Ascending aorta (tissue), 2 donors: Measurements from ENCODE around the gene MMP1. TPM values are rescaled to one million over a fixed set of nuclear protein-coding genes. Genes with fewer than 3 reads are reported as not detected.

Experiments used
- DNase-seq, 2 donors: peaks; one replicate each; pipeline ENCODE4 v3.0.0-alpha.2; 2019; ENCODE audit warnings: low spot score in 2 of 2
- H3K27ac ChIP-seq, 2 donors: fragments of 200-600 bp; sonication (generic); one replicate each; pipeline ENCODE4 v1.5.1; 2016 to 2017; ENCODE audit warnings: mild to moderate bottlenecking in 1 of 2
- H3K27me3 ChIP-seq: fragments of 200-600 bp; sonication (generic); one replicate; pipeline ENCODE4 v1.5.1; 2017
- H3K36me3 ChIP-seq, 2 donors: fragments of 200-600 bp; sonication (generic); one replicate each; pipeline ENCODE4 v1.5.1; 2016
- H3K4me1 ChIP-seq, 2 donors: fragments of 200-600 bp; sonication (generic); one replicate each; pipeline ENCODE4 v1.5.1; 2016 to 2017; ENCODE audit warnings: mild to moderate bottlenecking in 1 of 2
- H3K4me3 ChIP-seq, 2 donors: fragments of 200-600 bp; sonication (generic); one replicate each; pipeline ENCODE4 v1.5.1; 2016 to 2017; ENCODE audit warnings: mild to moderate bottlenecking in 1 of 2
- H3K9me3 ChIP-seq, 2 donors: fragments of 200-600 bp; sonication (generic); one replicate each; pipeline ENCODE4 v1.5.1; 2016
- intact Hi-C: fragments of 100-400 bp; cut with DNase I; formaldehyde crosslinking; loops from one replicate; pipeline ENCODE4 v1.15.1; 2023
- total RNA-seq: library from RNA; depleted of rRNA; stranded (reverse); fragments of >200 nt; gene quantifications from one replicate; pipeline ENCODE4 v1.1.0, GENCODE V29; 2016
- TF ChIP-seq, protein P1 (sequence below), 3 experiments: fragments of 200-600 bp in 2 of 3; fragments of 450-650 bp in 1 of 3; sonication (generic) in 2 of 3; IDR thresholded peaks; one replicate each; pipeline ENCODE4 v1.5.1; 2016 to 2019; ENCODE audit warnings: antibody characterized with exemption in 3 of 3, mild to moderate bottlenecking in 1 of 3, moderate library complexity in 1 of 3

MMP1 gene
- total RNA-seq, 1 donor from 2014 or later: not detected

DNA sequence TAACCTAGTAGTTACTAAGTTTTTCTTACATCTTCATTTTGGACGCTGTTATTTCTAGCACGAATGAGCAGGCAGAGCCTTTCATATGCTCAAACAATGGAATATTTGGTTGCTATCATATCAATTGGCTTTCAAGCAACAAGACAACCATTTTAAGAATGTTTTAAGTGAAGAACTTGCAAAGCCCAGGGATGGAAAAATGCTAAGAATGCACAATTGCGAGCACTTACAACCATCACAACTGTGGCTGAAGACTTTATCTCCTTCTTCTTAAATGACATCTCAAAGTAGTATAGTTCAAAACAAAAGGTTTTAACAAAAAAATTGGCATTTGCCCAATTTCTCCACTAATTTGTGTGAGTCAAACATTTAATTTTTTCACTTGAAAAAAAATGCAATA lies 8.3 kb upstream of the MMP1 start:
- intact Hi-C loops: no loop called here
- no peak for DNase-seq
- no peaks in the 10 kb centered on the region for H3K4me1 ChIP-seq
- no peaks in the 10 kb centered on the region for H3K9me3 ChIP-seq
- no peak overlapping the region for H3K4me3 ChIP-seq
- TF ChIP-seq, protein P1, sequence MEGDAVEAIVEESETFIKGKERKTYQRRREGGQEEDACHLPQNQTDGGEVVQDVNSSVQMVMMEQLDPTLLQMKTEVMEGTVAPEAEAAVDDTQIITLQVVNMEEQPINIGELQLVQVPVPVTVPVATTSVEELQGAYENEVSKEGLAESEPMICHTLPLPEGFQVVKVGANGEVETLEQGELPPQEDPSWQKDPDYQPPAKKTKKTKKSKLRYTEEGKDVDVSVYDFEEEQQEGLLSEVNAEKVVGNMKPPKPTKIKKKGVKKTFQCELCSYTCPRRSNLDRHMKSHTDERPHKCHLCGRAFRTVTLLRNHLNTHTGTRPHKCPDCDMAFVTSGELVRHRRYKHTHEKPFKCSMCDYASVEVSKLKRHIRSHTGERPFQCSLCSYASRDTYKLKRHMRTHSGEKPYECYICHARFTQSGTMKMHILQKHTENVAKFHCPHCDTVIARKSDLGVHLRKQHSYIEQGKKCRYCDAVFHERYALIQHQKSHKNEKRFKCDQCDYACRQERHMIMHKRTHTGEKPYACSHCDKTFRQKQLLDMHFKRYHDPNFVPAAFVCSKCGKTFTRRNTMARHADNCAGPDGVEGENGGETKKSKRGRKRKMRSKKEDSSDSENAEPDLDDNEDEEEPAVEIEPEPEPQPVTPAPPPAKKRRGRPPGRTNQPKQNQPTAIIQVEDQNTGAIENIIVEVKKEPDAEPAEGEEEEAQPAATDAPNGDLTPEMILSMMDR (IDR thresholded peaks at IDR 0.05): no peak
- H3K27ac ChIP-seq: no peak overlapping the region
- no peaks in the 10 kb centered on the region for H3K27me3 ChIP-seq
- H3K36me3 ChIP-seq: no peaks in the 10 kb centered on the region

DNA sequence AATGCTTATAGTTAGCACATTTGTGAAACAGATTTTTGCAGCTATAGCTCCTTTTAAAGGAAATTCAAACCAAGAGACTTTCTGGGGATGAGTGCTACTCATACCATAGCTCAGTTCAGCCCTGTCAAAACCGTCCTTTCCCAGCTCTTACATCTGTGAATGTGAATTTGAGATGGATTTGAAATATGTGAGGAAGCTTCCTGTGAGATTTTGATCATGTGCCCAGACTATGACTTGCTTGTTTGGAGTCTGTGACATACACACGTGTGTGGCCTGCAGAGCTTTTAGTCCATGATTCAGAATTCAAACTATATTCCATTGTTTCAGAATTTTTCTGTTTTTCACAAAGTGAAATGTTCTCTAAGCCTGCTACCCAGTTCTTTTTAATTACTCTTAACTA lies 4.4 kb upstream of the MMP1 start:
- intact Hi-C loops: no loop called here
- no peak overlapping the region for H3K4me3 ChIP-seq
- H3K9me3 ChIP-seq: no peaks in the 10 kb centered on the region
- no peaks in the 10 kb centered on the region for H3K4me1 ChIP-seq
- H3K27me3 ChIP-seq: no peaks in the 10 kb centered on the region
- TF ChIP-seq, protein P1 (IDR thresholded peaks at IDR 0.05): no peak
- H3K27ac ChIP-seq: no peak overlapping the region
- no peaks in the 10 kb centered on the region for H3K36me3 ChIP-seq
- no peak for DNase-seq

DNA sequence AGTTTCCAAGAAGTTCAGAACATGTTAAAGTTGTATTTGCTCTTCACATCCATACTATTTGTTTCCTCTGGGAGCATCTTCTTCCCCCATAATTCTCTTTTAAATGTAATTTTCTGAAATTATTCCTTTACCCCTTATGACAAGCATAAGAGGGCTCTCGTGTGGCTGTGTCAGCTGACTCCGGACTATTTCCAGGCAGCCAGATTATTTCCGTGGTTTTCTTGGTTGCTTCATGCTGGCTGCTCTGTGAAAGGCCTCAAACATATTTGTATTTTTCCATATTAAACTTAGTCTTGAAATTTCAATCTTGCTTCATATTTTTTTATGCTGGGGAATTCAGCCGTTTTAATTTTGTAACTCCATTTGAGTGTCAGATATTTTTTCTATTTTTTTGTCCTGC lies 2.8 kb upstream of the MMP1 start:
- no peak overlapping the region for H3K4me3 ChIP-seq
- intact Hi-C loops: no loop called here

DNA sequence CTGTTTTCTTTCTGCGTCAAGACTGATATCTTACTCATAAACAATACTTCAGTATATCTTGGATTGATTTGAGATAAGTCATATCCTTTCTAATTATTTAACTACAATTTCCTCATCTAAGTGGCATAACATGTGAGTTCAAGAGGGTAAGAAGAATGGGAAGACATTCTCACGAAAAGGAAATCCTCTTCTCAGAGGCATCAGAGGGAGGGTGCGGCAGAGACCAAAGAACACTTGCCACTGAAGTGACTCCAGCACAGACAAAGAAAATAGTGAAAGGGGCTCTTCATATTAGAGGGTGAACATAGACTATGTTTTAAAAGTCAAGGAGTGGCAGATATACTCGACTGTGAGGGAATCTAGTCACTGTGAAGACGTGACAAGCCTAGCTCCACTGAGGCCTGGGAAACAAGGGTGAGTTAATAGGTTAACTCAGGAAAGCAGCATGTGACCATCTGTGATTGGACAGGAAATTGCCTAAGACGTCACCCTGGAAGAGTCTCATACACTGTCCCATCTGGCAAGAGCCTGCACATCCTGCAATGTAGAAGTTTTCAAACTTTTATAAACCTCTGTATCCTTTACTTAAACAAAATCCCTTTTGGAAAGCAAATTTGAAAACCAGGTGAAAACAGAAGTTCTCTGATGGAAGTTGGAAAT lies 1.9 kb upstream of the MMP1 start:
- TF ChIP-seq, protein P1 (IDR thresholded peaks at IDR 0.05): no peak
- no peaks in the 10 kb centered on the region for H3K9me3 ChIP-seq
- no peak for DNase-seq
- H3K4me1 ChIP-seq: no peaks in the 10 kb centered on the region
- H3K27ac ChIP-seq: no peak overlapping the region
- H3K27me3 ChIP-seq: no peaks in the 10 kb centered on the region
- H3K36me3 ChIP-seq: no peaks in the 10 kb centered on the region
- intact Hi-C loops: no loop called here
- no peak overlapping the region for H3K4me3 ChIP-seq

More for the DNA sequence above, 2.8 kb upstream of the MMP1 start:
- TF ChIP-seq, protein P1 (IDR thresholded peaks at IDR 0.05): no peak
- no peak overlapping the region for H3K27ac ChIP-seq
- no peaks in the 10 kb centered on the region for H3K36me3 ChIP-seq
- no peaks in the 10 kb centered on the region for H3K27me3 ChIP-seq
- DNase-seq: no peak
- H3K9me3 ChIP-seq: no peaks in the 10 kb centered on the region
- H3K4me1 ChIP-seq: no peaks in the 10 kb centered on the region

DNA sequence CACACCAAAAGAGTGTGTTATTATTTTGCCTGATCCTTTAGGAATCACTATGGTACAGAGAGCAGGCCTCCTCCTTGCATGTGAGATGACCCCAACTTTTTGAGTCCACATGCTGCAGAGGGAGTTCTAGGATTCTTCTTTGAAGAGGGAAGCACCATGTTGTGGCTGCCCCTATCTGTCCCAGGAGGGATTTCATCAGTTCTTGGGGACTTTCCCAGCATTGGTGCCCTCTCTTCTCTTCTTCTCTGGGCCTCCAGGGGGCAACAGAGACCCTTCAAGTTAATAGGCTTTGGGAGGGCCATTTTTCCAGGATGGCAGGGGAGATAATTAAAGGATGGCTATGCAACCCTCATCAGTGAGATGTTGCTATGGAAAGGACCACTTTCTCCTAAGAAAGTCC lies 3.6 kb downstream of the MMP1 start:
- Histone ChIP-seq H3K4me3 (no peak overlapping the region), H3K27ac (no peak overlapping the region), H3K9me3 (no peaks in the 10 kb centered on the region), H3K36me3 (no peaks in the 10 kb centered on the region), H3K4me1 (no peaks in the 10 kb centered on the region), H3K27me3 (no peaks in the 10 kb centered on the region)
- no peak for DNase-seq
- intact Hi-C loops: no loop called here
- TF ChIP-seq, protein P1 (IDR thresholded peaks at IDR 0.05): peak in 1 of 3 experiments; percentile 7
